HEK293 (cell line): Measurements from ENCODE around the gene PAMR1.

Source experiments
- CTCF ChIP-seq: fragments of 450-650 bp; formaldehyde crosslinking; IDR thresholded peaks from 2 replicates; pipeline ENCODE4 v1.5.1; 2016; ENCODE audit warnings: missing biosample characterization, missing genetic modification characterization
- HIC1 ChIP-seq: fragments of 450-650 bp; formaldehyde crosslinking; IDR thresholded peaks from 2 replicates; pipeline ENCODE4 v1.5.1; 2016; ENCODE audit warnings: missing biosample characterization, missing genetic modification characterization
- KLF17 ChIP-seq: fragments of 450-650 bp; formaldehyde crosslinking; IDR thresholded peaks from 2 replicates; pipeline ENCODE4 v1.5.1; 2016; ENCODE audit warnings: missing biosample characterization, missing genetic modification characterization
- TCF7L2 ChIP-seq: IDR thresholded peaks from 2 replicates; pipeline ENCODE4 v1.6.1; 2011; ENCODE audit warnings: low read depth, mild to moderate bottlenecking, inconsistent platforms, low read length, moderate library complexity, borderline replicate concordance
- ZEB2 ChIP-seq: fragments of 450-650 bp; formaldehyde crosslinking; IDR thresholded peaks from 2 replicates; pipeline ENCODE4 v1.5.1; 2016; ENCODE audit warnings: missing biosample characterization, missing genetic modification characterization
- ZFP37 ChIP-seq: fragments of 450-650 bp; formaldehyde crosslinking; IDR thresholded peaks from 2 replicates; pipeline ENCODE4 v1.5.1; 2016; ENCODE audit warnings: missing biosample characterization, missing genetic modification characterization
- ZNF280C ChIP-seq: fragments of 450-650 bp; formaldehyde crosslinking; IDR thresholded peaks from 2 replicates; pipeline ENCODE4 v1.5.1; 2016; ENCODE audit warnings: missing biosample characterization, missing genetic modification characterization
- ZNF354C ChIP-seq: fragments of 450-650 bp; formaldehyde crosslinking; IDR thresholded peaks from 2 replicates; pipeline ENCODE4 v1.5.1; 2016; ENCODE audit warnings: missing biosample characterization, missing genetic modification characterization, low read depth, borderline replicate concordance
- ZNF366 ChIP-seq: fragments of 450-650 bp; formaldehyde crosslinking; conservative IDR thresholded peaks from 2 replicates; pipeline ENCODE4 v1.5.1; 2016; ENCODE audit warnings: missing biosample characterization, missing genetic modification characterization
- ZNF488 ChIP-seq: fragments of 450-650 bp; formaldehyde crosslinking; IDR thresholded peaks from 2 replicates; pipeline ENCODE4 v1.5.1; 2016; ENCODE audit warnings: missing biosample characterization, missing genetic modification characterization
- TF ChIP-seq, protein P1 (sequence below): fragments of 450-650 bp; formaldehyde crosslinking; IDR thresholded peaks from 2 replicates; pipeline ENCODE4 v1.5.1; 2016; ENCODE audit warnings: missing biosample characterization, missing genetic modification characterization
- TF ChIP-seq, protein P2 (sequence below): fragments of 450-650 bp; formaldehyde crosslinking; IDR thresholded peaks from 2 replicates; pipeline ENCODE4 v1.5.1; 2016; ENCODE audit warnings: missing biosample characterization, missing genetic modification characterization
- TF ChIP-seq, protein P3 (sequence below): fragments of 450-650 bp; formaldehyde crosslinking; IDR thresholded peaks from 2 replicates; pipeline ENCODE4 v1.5.1; 2016; ENCODE audit warnings: missing biosample characterization, missing genetic modification characterization, borderline replicate concordance
- TF ChIP-seq, protein P4 (sequence below): fragments of 450-650 bp; formaldehyde crosslinking; IDR thresholded peaks from 2 replicates; pipeline ENCODE4 v1.5.1; 2016; ENCODE audit warnings: missing biosample characterization, missing genetic modification characterization

DNA sequence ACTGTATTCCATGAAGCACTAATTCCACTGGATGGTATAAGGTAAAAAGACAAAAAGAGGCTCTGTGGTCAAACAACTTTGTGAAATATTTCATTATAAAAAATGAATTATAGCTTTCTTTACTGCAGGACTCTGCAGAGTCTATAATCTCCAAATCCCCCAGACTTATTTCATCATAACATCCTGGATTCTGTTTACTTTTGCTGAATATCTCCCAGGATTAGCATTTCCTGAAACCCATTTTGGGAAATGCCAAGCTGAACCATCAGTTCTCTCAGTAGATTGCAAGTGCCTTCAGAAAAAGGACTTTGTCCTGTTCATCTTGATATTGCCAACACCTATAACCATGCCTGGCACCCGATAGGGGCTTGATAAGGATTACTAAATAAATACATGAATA, 7.9 kb downstream of the PAMR1 start:
- TF ChIP-seq ZNF366 (tag by site-specific recombination): no peak
- no peak for TF ChIP-seq ZEB2 (tag by site-specific recombination)
- TF ChIP-seq, protein P1, sequence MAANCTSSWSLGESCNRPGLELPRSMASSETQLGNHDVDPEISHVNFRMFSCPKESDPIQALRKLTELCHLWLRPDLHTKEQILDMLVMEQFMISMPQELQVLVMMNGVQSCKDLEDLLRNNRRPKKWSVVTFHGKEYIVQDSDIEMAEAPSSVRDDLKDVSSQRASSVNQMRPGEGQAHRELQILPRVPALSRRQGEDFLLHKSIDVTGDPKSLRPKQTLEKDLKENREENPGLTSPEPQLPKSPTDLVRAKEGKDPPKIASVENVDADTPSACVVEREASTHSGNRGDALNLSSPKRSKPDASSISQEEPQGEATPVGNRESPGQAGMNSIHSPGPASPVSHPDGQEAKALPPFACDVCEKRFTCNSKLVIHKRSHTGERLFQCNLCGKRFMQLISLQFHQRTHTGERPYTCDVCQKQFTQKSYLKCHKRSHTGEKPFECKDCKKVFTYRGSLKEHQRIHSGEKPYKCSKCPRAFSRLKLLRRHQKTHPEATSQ (tag by site-specific recombination): no peak
- TF ChIP-seq CTCF (tag by site-specific recombination): no peak
- no peak for TF ChIP-seq ZNF354C (tag by site-specific recombination)
- TF ChIP-seq TCF7L2: no peak
- no peak for TF ChIP-seq ZNF280C
- TF ChIP-seq ZNF488 (tag by site-specific recombination): no peak
- TF ChIP-seq ZFP37 (tag by site-specific recombination): no peak
- TF ChIP-seq, protein P2, sequence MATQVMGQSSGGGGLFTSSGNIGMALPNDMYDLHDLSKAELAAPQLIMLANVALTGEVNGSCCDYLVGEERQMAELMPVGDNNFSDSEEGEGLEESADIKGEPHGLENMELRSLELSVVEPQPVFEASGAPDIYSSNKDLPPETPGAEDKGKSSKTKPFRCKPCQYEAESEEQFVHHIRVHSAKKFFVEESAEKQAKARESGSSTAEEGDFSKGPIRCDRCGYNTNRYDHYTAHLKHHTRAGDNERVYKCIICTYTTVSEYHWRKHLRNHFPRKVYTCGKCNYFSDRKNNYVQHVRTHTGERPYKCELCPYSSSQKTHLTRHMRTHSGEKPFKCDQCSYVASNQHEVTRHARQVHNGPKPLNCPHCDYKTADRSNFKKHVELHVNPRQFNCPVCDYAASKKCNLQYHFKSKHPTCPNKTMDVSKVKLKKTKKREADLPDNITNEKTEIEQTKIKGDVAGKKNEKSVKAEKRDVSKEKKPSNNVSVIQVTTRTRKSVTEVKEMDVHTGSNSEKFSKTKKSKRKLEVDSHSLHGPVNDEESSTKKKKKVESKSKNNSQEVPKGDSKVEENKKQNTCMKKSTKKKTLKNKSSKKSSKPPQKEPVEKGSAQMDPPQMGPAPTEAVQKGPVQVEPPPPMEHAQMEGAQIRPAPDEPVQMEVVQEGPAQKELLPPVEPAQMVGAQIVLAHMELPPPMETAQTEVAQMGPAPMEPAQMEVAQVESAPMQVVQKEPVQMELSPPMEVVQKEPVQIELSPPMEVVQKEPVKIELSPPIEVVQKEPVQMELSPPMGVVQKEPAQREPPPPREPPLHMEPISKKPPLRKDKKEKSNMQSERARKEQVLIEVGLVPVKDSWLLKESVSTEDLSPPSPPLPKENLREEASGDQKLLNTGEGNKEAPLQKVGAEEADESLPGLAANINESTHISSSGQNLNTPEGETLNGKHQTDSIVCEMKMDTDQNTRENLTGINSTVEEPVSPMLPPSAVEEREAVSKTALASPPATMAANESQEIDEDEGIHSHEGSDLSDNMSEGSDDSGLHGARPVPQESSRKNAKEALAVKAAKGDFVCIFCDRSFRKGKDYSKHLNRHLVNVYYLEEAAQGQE (tag by site-specific recombination): no peak
- TF ChIP-seq, protein P3, sequence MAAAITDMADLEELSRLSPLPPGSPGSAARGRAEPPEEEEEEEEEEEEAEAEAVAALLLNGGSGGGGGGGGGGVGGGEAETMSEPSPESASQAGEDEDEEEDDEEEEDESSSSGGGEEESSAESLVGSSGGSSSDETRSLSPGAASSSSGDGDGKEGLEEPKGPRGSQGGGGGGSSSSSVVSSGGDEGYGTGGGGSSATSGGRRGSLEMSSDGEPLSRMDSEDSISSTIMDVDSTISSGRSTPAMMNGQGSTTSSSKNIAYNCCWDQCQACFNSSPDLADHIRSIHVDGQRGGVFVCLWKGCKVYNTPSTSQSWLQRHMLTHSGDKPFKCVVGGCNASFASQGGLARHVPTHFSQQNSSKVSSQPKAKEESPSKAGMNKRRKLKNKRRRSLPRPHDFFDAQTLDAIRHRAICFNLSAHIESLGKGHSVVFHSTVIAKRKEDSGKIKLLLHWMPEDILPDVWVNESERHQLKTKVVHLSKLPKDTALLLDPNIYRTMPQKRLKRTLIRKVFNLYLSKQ (tag by site-specific recombination): no peak
- TF ChIP-seq HIC1 (tag by site-specific recombination): no peak
- TF ChIP-seq, protein P4, sequence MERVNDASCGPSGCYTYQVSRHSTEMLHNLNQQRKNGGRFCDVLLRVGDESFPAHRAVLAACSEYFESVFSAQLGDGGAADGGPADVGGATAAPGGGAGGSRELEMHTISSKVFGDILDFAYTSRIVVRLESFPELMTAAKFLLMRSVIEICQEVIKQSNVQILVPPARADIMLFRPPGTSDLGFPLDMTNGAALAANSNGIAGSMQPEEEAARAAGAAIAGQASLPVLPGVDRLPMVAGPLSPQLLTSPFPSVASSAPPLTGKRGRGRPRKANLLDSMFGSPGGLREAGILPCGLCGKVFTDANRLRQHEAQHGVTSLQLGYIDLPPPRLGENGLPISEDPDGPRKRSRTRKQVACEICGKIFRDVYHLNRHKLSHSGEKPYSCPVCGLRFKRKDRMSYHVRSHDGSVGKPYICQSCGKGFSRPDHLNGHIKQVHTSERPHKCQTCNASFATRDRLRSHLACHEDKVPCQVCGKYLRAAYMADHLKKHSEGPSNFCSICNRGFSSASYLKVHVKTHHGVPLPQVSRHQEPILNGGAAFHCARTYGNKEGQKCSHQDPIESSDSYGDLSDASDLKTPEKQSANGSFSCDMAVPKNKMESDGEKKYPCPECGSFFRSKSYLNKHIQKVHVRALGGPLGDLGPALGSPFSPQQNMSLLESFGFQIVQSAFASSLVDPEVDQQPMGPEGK: no peak
- TF ChIP-seq KLF17: no peak
